Ishikawa (cell line): ENCODE measurements around the gene MACROD2.
A peak's percentile ranks its signal among the peaks of the same experiment; 100 is the strongest.

ENCODE experiments used
- CEBPB ChIP-seq: IDR thresholded peaks from 2 replicates; pipeline ENCODE4 v1.6.1; 2012
- CREB1 ChIP-seq: IDR thresholded peaks from 2 replicates; pipeline ENCODE4 v1.6.1; 2012; ENCODE audit warnings: low read depth
- EGR1 ChIP-seq: IDR thresholded peaks from 2 replicates; pipeline ENCODE4 v1.6.1; 2012
- EP300 ChIP-seq: IDR thresholded peaks from 2 replicates; pipeline ENCODE4 v1.6.1; 2012; ENCODE audit warnings: borderline replicate concordance
- FOXM1 ChIP-seq: IDR thresholded peaks from 2 replicates; pipeline ENCODE4 v1.6.1; 2012; ENCODE audit warnings: low read depth, borderline replicate concordance
- NFIC ChIP-seq: IDR thresholded peaks from 2 replicates; pipeline ENCODE4 v1.6.1; 2012
- RAD21 ChIP-seq: IDR thresholded peaks from 2 replicates; pipeline ENCODE4 v1.6.1; 2012; ENCODE audit warnings: low read depth
- TAF1 ChIP-seq: IDR thresholded peaks from 2 replicates; pipeline ENCODE4 v1.6.1; 2012; ENCODE audit warnings: low read depth, mild to moderate bottlenecking
- TCF12 ChIP-seq: IDR thresholded peaks from 2 replicates; pipeline ENCODE4 v1.6.1; 2012; ENCODE audit warnings: low read depth
- TEAD4 ChIP-seq: IDR thresholded peaks from 2 replicates; pipeline ENCODE4 v1.6.1; 2012
- YY1 ChIP-seq: IDR thresholded peaks from 2 replicates; pipeline ENCODE4 v1.6.1; 2012; ENCODE audit warnings: low read depth
- ZBTB7A ChIP-seq: IDR thresholded peaks from 2 replicates; pipeline ENCODE4 v1.6.1; 2012; ENCODE audit warnings: low read depth
- TF ChIP-seq, protein P1 (sequence below): IDR thresholded peaks from 2 replicates; pipeline ENCODE4 v1.6.1; 2012
- TF ChIP-seq, protein P2 (sequence below): IDR thresholded peaks from 2 replicates; pipeline ENCODE4 v1.6.1; 2012
- TF ChIP-seq, protein P3 (sequence below): IDR thresholded peaks from 2 replicates; pipeline ENCODE4 v1.6.1; 2012; ENCODE audit warnings: low read depth, mild to moderate bottlenecking

MACROD2 gene

DNA sequence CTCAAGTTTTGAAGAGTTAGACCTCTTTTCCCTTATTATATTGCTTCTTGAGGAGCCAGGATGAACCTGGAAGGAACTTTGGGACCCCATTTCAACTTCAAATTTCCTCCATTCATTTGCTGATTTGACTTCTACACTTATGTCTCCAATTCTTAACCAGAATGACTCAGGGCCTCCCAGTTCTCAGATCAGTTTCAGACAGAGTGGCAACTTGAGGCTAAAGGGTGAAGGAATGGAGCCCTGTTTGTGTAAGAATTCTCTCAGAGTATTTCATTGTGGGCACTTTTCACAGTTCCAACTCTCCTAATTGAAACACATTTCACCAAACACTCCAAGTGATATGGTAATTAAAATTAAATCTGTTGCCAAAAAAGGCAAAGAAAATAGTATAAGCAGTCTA, 451.1 kb downstream of the MACROD2 start:
- TF ChIP-seq TAF1 (no peak), FOXM1 (no peak), NFIC (no peak), ZBTB7A (no peak), YY1 (no peak), CREB1 (no peak), EP300 (no peak), RAD21 (no peak), CEBPB (no peak), TCF12 (no peak), EGR1 (no peak), TEAD4 (no peak)
- TF ChIP-seq, protein P1, sequence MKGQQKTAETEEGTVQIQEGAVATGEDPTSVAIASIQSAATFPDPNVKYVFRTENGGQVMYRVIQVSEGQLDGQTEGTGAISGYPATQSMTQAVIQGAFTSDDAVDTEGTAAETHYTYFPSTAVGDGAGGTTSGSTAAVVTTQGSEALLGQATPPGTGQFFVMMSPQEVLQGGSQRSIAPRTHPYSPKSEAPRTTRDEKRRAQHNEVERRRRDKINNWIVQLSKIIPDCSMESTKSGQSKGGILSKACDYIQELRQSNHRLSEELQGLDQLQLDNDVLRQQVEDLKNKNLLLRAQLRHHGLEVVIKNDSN, result no peak
- TF ChIP-seq, protein P2, sequence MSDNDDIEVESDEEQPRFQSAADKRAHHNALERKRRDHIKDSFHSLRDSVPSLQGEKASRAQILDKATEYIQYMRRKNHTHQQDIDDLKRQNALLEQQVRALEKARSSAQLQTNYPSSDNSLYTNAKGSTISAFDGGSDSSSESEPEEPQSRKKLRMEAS, result no peak
- TF ChIP-seq, protein P3, sequence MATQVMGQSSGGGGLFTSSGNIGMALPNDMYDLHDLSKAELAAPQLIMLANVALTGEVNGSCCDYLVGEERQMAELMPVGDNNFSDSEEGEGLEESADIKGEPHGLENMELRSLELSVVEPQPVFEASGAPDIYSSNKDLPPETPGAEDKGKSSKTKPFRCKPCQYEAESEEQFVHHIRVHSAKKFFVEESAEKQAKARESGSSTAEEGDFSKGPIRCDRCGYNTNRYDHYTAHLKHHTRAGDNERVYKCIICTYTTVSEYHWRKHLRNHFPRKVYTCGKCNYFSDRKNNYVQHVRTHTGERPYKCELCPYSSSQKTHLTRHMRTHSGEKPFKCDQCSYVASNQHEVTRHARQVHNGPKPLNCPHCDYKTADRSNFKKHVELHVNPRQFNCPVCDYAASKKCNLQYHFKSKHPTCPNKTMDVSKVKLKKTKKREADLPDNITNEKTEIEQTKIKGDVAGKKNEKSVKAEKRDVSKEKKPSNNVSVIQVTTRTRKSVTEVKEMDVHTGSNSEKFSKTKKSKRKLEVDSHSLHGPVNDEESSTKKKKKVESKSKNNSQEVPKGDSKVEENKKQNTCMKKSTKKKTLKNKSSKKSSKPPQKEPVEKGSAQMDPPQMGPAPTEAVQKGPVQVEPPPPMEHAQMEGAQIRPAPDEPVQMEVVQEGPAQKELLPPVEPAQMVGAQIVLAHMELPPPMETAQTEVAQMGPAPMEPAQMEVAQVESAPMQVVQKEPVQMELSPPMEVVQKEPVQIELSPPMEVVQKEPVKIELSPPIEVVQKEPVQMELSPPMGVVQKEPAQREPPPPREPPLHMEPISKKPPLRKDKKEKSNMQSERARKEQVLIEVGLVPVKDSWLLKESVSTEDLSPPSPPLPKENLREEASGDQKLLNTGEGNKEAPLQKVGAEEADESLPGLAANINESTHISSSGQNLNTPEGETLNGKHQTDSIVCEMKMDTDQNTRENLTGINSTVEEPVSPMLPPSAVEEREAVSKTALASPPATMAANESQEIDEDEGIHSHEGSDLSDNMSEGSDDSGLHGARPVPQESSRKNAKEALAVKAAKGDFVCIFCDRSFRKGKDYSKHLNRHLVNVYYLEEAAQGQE, result no peak

DNA sequence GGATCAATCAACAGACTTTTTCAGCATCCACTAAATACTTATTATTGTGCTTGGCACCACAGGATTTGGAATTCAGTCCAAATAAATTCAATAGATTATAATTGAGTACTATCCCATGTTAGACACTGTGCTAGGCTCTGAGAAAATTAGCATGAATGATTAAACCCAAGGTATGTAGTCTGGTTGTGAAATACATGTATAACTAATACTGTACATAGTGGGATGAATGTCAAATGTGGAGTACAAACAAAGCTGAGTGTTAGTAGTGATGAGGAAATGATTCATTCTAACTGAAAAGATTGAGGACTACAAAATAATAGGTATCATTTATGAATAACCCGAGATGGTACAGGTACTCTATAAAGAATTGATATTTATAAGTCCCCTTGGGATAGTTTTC, 454.0 kb downstream of the MACROD2 start:
- TF ChIP-seq ZBTB7A, result no peak
- TF ChIP-seq CEBPB, result peak; percentile 38; the same call in 1 of the 2 replicates

DNA sequence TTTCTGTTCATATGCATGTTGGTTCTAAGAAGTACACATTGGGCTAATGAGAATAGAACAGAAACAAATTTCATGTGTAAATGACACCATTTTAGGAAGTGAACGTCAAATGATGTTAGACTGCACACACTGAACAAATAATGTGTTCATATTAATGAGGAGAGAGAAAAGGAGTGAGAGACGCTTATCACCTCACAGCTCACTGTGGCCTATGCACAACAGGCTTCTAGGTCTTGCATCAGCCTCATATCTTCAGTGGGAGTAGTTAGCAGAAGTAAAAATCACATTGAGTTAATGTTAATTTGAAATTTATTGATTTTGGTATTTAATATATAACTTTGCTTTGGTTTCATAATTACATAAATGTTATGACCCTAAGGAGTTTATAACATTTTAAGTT, 454.9 kb downstream of the MACROD2 start:
- TF ChIP-seq NFIC (no peak), YY1 (no peak), TCF12 (no peak), TAF1 (no peak)
- TF ChIP-seq, protein P2, result no peak

DNA sequence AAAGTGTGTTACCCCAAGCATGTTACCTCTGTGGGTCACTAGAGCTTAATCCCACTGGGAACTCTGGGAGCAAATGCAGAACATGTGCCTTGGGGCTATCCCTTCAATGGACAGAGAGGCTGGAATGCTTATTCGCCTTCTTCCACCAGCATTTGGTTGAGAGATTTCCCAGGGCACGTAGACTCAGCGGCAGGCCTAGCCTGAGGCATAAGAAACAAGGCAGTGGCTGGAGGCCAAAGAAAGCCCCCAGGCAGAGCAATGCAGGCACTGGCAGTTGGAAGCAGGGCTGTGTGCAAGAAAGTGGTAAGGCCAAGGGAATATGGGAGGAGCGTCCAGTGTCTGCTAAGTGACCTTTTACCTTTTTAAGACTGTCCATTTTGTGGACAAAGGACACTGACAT, 456.1 kb downstream of the MACROD2 start:
- TF ChIP-seq, protein P2, result no peak
- TF ChIP-seq TAF1, result no peak
- TF ChIP-seq EGR1, result no peak
- no peak for TF ChIP-seq TEAD4
- TF ChIP-seq, protein P3, result no peak
- no peak for TF ChIP-seq TCF12
- TF ChIP-seq CEBPB, result no peak
- TF ChIP-seq YY1, result no peak
- TF ChIP-seq, protein P1, result no peak
- no peak for TF ChIP-seq ZBTB7A
- TF ChIP-seq EP300, result no peak
- no peak for TF ChIP-seq CREB1
- no peak for TF ChIP-seq FOXM1
- TF ChIP-seq NFIC, result no peak
- TF ChIP-seq RAD21, result no peak

DNA sequence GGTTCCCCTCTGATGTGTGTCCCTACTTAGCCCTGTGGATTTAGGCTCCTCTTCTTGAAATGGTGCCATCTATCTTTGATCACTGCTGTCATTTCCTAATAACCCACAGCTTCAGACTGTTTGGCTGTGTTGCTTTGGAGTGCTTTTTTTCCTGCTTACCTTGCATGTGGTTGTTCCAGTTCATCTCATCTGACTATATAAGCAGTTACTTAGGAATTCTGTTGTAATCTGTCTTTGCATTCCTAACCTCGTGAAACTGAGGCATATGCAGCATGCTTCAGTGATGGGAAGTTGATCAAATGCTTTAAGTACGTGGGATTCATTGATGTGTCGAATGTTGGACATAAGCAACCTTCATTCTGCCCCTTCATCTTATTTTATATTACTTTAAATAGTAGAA, 457.9 kb downstream of the MACROD2 start:
- TF ChIP-seq FOXM1 (no peak), ZBTB7A (no peak), CREB1 (no peak), EP300 (no peak), EGR1 (no peak), YY1 (no peak), CEBPB (no peak)
- TF ChIP-seq, protein P1, result no peak

DNA sequence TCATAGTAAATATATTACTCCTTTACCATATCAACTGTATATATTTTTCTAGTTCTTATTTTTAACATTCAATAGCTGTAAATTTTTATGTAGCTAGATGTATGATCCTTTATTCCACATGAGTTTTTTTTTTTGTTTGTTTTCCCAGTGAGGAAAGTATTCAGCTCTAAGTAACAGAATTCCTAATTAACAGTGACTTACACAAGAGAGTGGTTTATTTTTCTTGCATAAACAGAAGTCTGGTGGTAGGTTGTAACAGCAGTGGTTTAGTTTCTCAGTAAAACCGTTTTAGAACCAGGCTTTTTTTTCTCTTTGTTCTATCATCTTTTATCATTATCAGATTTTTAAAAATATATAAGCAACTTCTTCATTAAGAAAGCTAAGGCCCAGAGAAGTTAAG, 459.0 kb downstream of the MACROD2 start:
- TF ChIP-seq RAD21 (no peak), YY1 (no peak), CEBPB (no peak), TEAD4 (no peak), TCF12 (no peak), NFIC (no peak), CREB1 (no peak), EP300 (no peak), ZBTB7A (no peak), TAF1 (no peak)
- TF ChIP-seq, protein P1, result no peak
- TF ChIP-seq, protein P3, result no peak
- TF ChIP-seq, protein P2, result no peak
